NB4 (cell line): Measurements from ENCODE around the gene RAB38.

Source experiments
- DNase-seq: peaks from one replicate; pipeline ENCODE4 v3.0.0; 2010; ENCODE audit warnings: low read depth
- H3K4me3 ChIP-seq: one replicate; pipeline ENCODE4 v1.5.1; 2011; ENCODE audit warnings: mild to moderate bottlenecking, low read depth, low read length, moderate library complexity
- CTCF ChIP-seq: IDR thresholded peaks from one replicate; pipeline ENCODE4 v1.5.1; 2012; ENCODE audit warnings: low read depth, low read length
- MYC ChIP-seq: IDR thresholded peaks from 2 replicates; pipeline ENCODE4 v1.6.1; 2011; ENCODE audit warnings: low read depth, low read length
- POLR2A ChIP-seq: IDR thresholded peaks from 2 replicates; pipeline ENCODE4 v1.6.1; 2011; ENCODE audit warnings: mild to moderate bottlenecking; ENCODE audit not compliant: insufficient read length; ENCODE audit errors: extremely low read depth
- TF ChIP-seq, protein P1 (sequence below): IDR thresholded peaks from 2 replicates; pipeline ENCODE4 v1.6.1; 2011; ENCODE audit warnings: low read depth, low read length

The RAB38 gene

GRCh38 chr11:88193278-88193677, 18.0 kb upstream of the RAB38 start:
- no peak for DNase-seq
- TF ChIP-seq MYC, result no peak
- no peak for TF ChIP-seq CTCF
- no peak for TF ChIP-seq POLR2A
- TF ChIP-seq, protein P1, sequence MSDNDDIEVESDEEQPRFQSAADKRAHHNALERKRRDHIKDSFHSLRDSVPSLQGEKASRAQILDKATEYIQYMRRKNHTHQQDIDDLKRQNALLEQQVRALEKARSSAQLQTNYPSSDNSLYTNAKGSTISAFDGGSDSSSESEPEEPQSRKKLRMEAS, result no peak

GRCh38 chr11:88188932-88189253, 13.7 kb upstream of the RAB38 start:
- no peak for DNase-seq
- TF ChIP-seq, protein P1, result no peak
- no peak for TF ChIP-seq CTCF
- TF ChIP-seq POLR2A, result no peak
- no peak for TF ChIP-seq MYC

More at GRCh38 chr11:88193278-88193677, 18.0 kb upstream of the RAB38 start:
- H3K4me3 ChIP-seq, result no peak overlapping the region

GRCh38 chr11:88188251-88188931, 13.1 kb upstream of the RAB38 start:
- no peak for TF ChIP-seq POLR2A
- TF ChIP-seq, protein P1, result no peak
- H3K4me3 ChIP-seq, result no peak overlapping the region
- DNase-seq, result no peak

More at GRCh38 chr11:88188932-88189253, 13.7 kb upstream of the RAB38 start:
- H3K4me3 ChIP-seq, result no peak overlapping the region

DNA sequence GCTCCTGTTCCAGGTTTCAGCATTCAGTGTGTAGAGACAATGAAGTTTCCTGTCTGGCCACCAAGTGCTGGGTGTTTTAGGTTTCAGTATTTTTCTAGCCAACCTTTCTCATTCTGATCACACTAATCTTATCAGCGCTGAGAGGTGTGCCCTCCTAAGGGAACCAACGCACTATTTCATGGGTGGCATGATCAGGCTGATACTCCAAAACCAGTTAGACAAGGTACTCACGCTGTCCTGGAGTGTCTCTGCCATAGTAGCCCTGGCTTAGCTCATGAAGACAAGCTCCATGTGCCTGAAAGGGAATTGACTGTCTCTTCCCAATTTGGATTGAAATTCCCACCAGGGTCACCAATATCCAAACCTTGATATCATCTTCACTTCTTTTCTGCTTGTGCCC, 8.0 kb upstream of the RAB38 start:
- no peak overlapping the region for H3K4me3 ChIP-seq
- no peak for DNase-seq
- no peak for TF ChIP-seq MYC
- TF ChIP-seq POLR2A, result no peak
- TF ChIP-seq CTCF, result no peak
- TF ChIP-seq, protein P1, result no peak

GRCh38 chr11:88181776-88182175, 6.5 kb upstream of the RAB38 start:
- H3K4me3 ChIP-seq, result no peak overlapping the region
- TF ChIP-seq, protein P1, result no peak
- TF ChIP-seq MYC (no peak), POLR2A (no peak), CTCF (no peak)
- DNase-seq, result no peak

DNA sequence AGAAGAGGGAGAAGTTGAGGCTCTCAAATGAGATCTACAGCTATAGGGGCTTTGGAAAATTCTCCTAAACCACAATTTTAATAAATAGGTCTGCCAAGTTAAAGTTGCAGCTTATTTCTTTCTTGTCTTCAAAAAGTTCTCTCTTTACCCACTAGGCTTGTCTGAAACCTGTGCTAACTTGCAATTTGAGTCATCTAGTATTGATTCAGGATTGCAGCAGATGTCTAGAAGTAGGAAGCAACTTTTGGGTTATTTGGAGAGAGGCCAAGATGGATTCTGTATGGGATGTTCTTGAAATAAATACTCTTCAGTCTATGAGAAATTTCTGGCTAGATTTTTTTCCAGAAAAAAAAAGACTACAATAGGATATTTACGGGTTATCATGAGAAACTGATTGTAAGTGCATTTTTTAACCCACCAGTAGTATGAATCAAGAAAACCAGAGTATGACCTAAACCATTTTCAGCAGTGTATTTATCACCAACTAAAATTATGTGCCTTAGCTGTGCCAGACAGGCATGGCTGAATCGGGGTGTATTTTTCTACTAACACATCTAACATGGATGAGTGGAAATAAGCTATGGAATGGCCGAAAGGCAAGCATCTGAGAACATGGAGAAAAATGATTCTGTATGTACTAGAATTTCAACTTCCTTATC, 4.9 kb upstream of the RAB38 start:
- no peak for TF ChIP-seq CTCF
- TF ChIP-seq, protein P1, result no peak
- no peak for TF ChIP-seq POLR2A
- no peak for DNase-seq
- no peak overlapping the region for H3K4me3 ChIP-seq
